DOHH2 (cell line): ENCODE measurements around the gene CBFA2T2.

Experiments
- H3F3A ChIP-seq: fragments of 200-600 bp; sonication (generic), shearing (Covaris generic); 2 replicates; pipeline ENCODE4 v1.6.0; 2016; ENCODE audit warnings: antibody characterized with exemption, mild to moderate bottlenecking; ENCODE audit not compliant: control insufficient read depth, insufficient read depth
- H3K27ac ChIP-seq: fragments of 200-600 bp; sonication (generic); 2 replicates; pipeline ENCODE4 v1.5.1; 2014; ENCODE audit warnings: low read depth, mild to moderate bottlenecking, low read length, moderate library complexity
- H3K27me3 ChIP-seq: fragments of 200-600 bp; sonication (generic); 2 replicates; pipeline ENCODE4 v1.6.1; 2014; ENCODE audit warnings: mild to moderate bottlenecking, low read length, mixed read lengths; ENCODE audit not compliant: control insufficient read depth
- H3K36me3 ChIP-seq: fragments of 200-600 bp; sonication (generic); 2 replicates; pipeline ENCODE4 v1.6.1; 2014; ENCODE audit warnings: mild to moderate bottlenecking, low read length, moderate library complexity, mixed read lengths; ENCODE audit not compliant: control insufficient read depth
- H3K4me1 ChIP-seq: fragments of 200-600 bp; sonication (generic); 2 replicates; pipeline ENCODE4 v1.6.1; 2014; ENCODE audit warnings: mild to moderate bottlenecking, low read length, mixed read lengths; ENCODE audit not compliant: control insufficient read depth
- H3K4me2 ChIP-seq: fragments of 200-600 bp; sonication (generic); 2 replicates; pipeline ENCODE4 v1.6.0; 2014; ENCODE audit warnings: mild to moderate bottlenecking, low read length, moderate library complexity
- H3K4me3 ChIP-seq: fragments of 200-600 bp; sonication (generic); 2 replicates; pipeline ENCODE4 v1.5.1; 2014; ENCODE audit warnings: mild to moderate bottlenecking, low read length, mixed read lengths
- H3K79me2 ChIP-seq: fragments of 200-600 bp; sonication (generic); 2 replicates; pipeline ENCODE4 v1.6.1; 2014; ENCODE audit warnings: mild to moderate bottlenecking, low read length, mixed read lengths; ENCODE audit not compliant: control insufficient read depth
- H3K9me2 ChIP-seq: fragments of 200-600 bp; sonication (generic); replicated peaks from 2 replicates; pipeline ENCODE4 v1.6.1; 2014; ENCODE audit warnings: mild to moderate bottlenecking, low read length, mixed read lengths; ENCODE audit not compliant: control insufficient read depth
- H3K9me3 ChIP-seq: fragments of 200-600 bp; sonication (generic); 2 replicates; pipeline ENCODE4 v1.6.1; 2014; ENCODE audit warnings: antibody characterized with exemption, low read length, mixed read lengths; ENCODE audit not compliant: control insufficient read depth, insufficient read depth
- H4K20me1 ChIP-seq: fragments of 200-600 bp; sonication (generic); 2 replicates; pipeline ENCODE4 v1.6.0; 2014; ENCODE audit warnings: low read depth, mild to moderate bottlenecking, antibody characterized with exemption, low read length, moderate library complexity; ENCODE audit not compliant: control insufficient read depth, insufficient read depth
- EZH2phosphoT487 ChIP-seq: fragments of 200-600 bp; sonication (generic); IDR thresholded peaks from 2 replicates; pipeline ENCODE4 v1.6.1; 2017; ENCODE audit warnings: borderline replicate concordance, mild to moderate bottlenecking, antibody characterized with exemption, low read length, moderate library complexity, mixed read lengths
- TF ChIP-seq, protein P1 (sequence below): fragments of 200-600 bp; sonication (generic); IDR thresholded peaks from one replicate; pipeline ENCODE4 v1.5.1; 2014; ENCODE audit warnings: antibody characterized with exemption, mild to moderate bottlenecking, low read depth, low read length; ENCODE audit not compliant: poor library complexity, severe bottlenecking

CBFA2T2 gene

DNA sequence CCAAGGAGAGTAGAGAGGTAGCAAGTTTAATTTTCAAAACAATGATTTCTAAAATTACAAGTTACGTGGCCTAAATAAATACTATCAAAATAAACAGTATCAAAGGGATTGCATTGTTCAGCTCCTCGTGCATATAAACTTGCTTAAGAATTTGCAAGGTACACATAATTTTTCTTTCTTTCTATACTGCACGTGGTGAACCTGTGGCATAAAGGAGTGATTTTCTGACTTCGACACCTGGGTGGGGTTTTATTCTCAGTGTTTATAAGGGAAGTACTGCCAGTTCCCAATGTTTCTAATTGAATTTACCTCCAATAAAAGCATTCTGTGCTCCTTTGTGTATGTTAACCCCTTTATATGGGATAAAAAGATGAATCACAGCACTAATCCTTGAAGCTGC lies 122.1 kb downstream of the CBFA2T2 start:
- peaks cover 23% of the 10 kb centered on the region for H3K36me3 ChIP-seq
- H3K9me2 ChIP-seq: no peaks in the 10 kb centered on the region
- TF ChIP-seq EZH2phosphoT487: no peak
- TF ChIP-seq, protein P1, sequence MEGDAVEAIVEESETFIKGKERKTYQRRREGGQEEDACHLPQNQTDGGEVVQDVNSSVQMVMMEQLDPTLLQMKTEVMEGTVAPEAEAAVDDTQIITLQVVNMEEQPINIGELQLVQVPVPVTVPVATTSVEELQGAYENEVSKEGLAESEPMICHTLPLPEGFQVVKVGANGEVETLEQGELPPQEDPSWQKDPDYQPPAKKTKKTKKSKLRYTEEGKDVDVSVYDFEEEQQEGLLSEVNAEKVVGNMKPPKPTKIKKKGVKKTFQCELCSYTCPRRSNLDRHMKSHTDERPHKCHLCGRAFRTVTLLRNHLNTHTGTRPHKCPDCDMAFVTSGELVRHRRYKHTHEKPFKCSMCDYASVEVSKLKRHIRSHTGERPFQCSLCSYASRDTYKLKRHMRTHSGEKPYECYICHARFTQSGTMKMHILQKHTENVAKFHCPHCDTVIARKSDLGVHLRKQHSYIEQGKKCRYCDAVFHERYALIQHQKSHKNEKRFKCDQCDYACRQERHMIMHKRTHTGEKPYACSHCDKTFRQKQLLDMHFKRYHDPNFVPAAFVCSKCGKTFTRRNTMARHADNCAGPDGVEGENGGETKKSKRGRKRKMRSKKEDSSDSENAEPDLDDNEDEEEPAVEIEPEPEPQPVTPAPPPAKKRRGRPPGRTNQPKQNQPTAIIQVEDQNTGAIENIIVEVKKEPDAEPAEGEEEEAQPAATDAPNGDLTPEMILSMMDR: no peak

DNA sequence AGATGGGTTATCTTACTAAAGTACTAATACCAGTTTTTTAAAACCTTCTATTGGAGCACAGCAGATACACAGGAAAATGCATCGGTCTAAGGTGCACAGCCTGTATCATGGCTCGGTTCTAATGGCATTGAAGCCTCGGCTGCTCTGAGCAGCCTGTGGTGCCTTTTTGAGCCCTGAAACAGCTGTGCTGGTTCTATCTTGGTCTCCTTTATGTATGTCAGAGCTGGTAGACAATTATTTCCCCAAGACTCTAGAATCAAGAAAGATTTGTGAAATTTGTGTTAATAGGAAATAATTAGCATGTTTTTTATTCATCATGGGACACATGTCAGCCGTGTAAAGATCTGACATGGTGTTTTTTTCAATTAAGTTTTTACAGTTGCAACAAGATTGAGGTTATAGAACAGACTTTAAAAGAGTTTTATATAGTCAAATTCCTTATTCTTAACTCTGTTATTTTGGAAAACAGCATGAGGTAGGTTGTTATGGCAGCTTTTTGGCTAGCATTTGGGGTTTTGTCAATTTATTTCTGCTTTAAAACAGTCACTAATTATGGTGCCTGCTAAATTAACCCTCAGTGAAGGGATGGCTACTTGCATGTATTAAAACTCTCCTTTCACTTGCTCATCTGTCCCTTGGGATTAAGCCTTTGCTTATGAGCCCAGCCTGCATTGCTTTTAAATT lies 132.0 kb downstream of the CBFA2T2 start:
- H3K27ac ChIP-seq: no peak overlapping the region
- TF ChIP-seq EZH2phosphoT487: no peak
- TF ChIP-seq, protein P1: no peak
- no peaks in the 10 kb centered on the region for H3F3A ChIP-seq
- H3K9me2 ChIP-seq: no peaks in the 10 kb centered on the region
- no peaks in the 10 kb centered on the region for H3K27me3 ChIP-seq
- H3K4me2 ChIP-seq: no peak overlapping the region
- peaks cover 6% of the 10 kb centered on the region; the same call in 1 of the 2 replicates for H3K4me1 ChIP-seq
- H3K4me3 ChIP-seq: no peak overlapping the region
- H3K9me3 ChIP-seq: no peaks in the 10 kb centered on the region
- no peaks in the 10 kb centered on the region for H3K79me2 ChIP-seq
- H4K20me1 ChIP-seq: no peaks in the 10 kb centered on the region
- H3K36me3 ChIP-seq: no peaks in the 10 kb centered on the region; the same call in 1 of the 2 replicates

More for the DNA sequence above, 122.1 kb downstream of the CBFA2T2 start:
- Histone ChIP-seq H3K27me3 (no peaks in the 10 kb centered on the region), H3K9me3 (no peaks in the 10 kb centered on the region), H3K4me3 (no peak overlapping the region), H3F3A (no peaks in the 10 kb centered on the region), H4K20me1 (no peaks in the 10 kb centered on the region), H3K27ac (no peak overlapping the region), H3K4me2 (no peak overlapping the region), H3K4me1 (peaks cover 16% of the 10 kb centered on the region), H3K79me2 (no peaks in the 10 kb centered on the region)

DNA sequence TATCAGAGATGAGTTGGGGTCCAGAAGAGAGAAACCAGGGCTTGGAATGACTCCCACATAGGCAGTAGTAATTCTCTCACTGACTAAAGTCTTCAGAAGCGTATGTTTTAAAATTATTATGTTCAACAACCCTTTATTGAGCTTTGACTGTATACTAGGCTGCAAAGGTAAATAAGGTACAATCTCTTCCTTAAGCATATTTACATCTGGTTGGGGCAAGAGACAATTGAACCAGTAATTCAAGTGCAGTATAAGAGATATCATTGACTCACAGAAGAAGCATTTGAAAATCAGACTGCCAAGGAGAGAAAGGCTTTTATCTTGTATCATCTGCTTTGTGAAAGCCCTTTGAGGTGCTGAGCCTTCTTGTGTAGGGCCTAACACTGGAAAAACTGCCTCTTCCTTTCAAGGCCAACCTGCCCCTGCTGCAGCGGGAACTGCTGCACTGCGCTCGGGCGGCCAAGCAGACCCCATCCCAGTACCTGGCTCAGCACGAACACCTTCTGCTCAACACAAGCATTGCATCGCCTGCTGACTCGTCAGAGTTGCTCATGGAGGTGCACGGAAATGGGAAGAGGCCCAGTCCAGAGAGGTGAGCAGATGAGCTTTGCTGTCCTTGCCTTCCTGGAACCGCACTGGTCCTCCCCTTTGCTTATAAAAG lies 132.9 kb downstream of the CBFA2T2 start:
- no peak overlapping the region for H3K4me3 ChIP-seq
- TF ChIP-seq, protein P1: no peak
- TF ChIP-seq EZH2phosphoT487: no peak

More for the DNA sequence above, 132.9 kb downstream of the CBFA2T2 start:
- no peaks in the 10 kb centered on the region for H3K9me3 ChIP-seq
- H3K4me1 ChIP-seq: peaks cover 6% of the 10 kb centered on the region; the same call in 1 of the 2 replicates
- H3K79me2 ChIP-seq: no peaks in the 10 kb centered on the region
- H3K27ac ChIP-seq: no peak overlapping the region
- no peaks in the 10 kb centered on the region for H3F3A ChIP-seq
- no peak overlapping the region for H3K4me2 ChIP-seq
- no peaks in the 10 kb centered on the region for H3K27me3 ChIP-seq
- H3K36me3 ChIP-seq: peaks cover 2% of the 10 kb centered on the region; the same call in 1 of the 2 replicates
- no peaks in the 10 kb centered on the region for H3K9me2 ChIP-seq
- no peaks in the 10 kb centered on the region for H4K20me1 ChIP-seq
